Sigmoid colon (tissue), 7 donors: ENCODE data around the gene SZT2. TPM values are rescaled to one million over a fixed set of nuclear protein-coding genes. Genes with fewer than 3 reads are reported as not detected.
A peak's percentile ranks its signal among the peaks of the same experiment; 100 is the strongest.

Experiments used
- DNase-seq: peaks from one replicate; pipeline ENCODE4 v3.0.0-alpha.2; 2019
- H3K27ac ChIP-seq, 4 donors: fragments of 200-600 bp; sonication (generic); one replicate each; pipeline ENCODE4 v1.5.1; 2016 to 2019; ENCODE audit warnings: mild to moderate bottlenecking in 1 of 4
- H3K27me3 ChIP-seq, 3 donors: fragments of 200-600 bp; sonication (generic); one replicate each; pipeline ENCODE4 v1.5.1; 2019; ENCODE audit warnings: mild to moderate bottlenecking in 1 of 3
- H3K36me3 ChIP-seq, 4 donors: fragments of 200-600 bp; sonication (generic); one replicate each; pipeline ENCODE4 v1.5.1; 2016 to 2019
- H3K4me1 ChIP-seq, 4 donors: fragments of 200-600 bp; sonication (generic); one replicate each; pipeline ENCODE4 v1.5.1; 2017 to 2019
- H3K4me3 ChIP-seq, 4 donors: fragments of 200-600 bp; sonication (generic); one replicate each; pipeline ENCODE4 v1.5.1; 2017 to 2019; ENCODE audit warnings: mild to moderate bottlenecking in 2 of 4, moderate library complexity in 1 of 4
- H3K9me3 ChIP-seq, 4 donors: fragments of 200-600 bp in 3 of 4; sonication (generic) in 3 of 4; one replicate each; pipeline versions ENCODE4 v1.5.1 to v1.6.1; 2013 to 2019
- EP300 ChIP-seq, 4 donors: sonication (generic); formaldehyde crosslinking; IDR thresholded peaks; one replicate each; pipeline ENCODE4 v1.6.1; 2017; ENCODE audit warnings: antibody characterized with exemption in 4 of 4
- POLR2A ChIP-seq, 2 donors: fragments of 450-650 bp; IDR thresholded peaks; one replicate each; pipeline ENCODE4 v1.6.1; 2016; ENCODE audit warnings: antibody characterized with exemption in 2 of 2, mild to moderate bottlenecking in 2 of 2, moderate library complexity in 2 of 2
- POLR2AphosphoS5 ChIP-seq, 4 donors: sonication (generic); formaldehyde crosslinking; IDR thresholded peaks; one replicate each; pipeline ENCODE4 v1.6.1; 2017; ENCODE audit warnings: antibody characterized with exemption in 4 of 4
- WGBS, 2 donors: extraction: QIAGEN DNeasy Blood & Tissue Kit; methylation state at CpG; one replicate each; pipeline ENCODE4 v1.1.7; 2013; 5-methylcytosine and 5-hydroxymethylcytosine counted together
- intact Hi-C: fragments of 100-400 bp; cut with DNase I; formaldehyde crosslinking; loops from one replicate; pipeline ENCODE4 v1.15.1; 2023
- polyA plus RNA-seq, 3 donors: library from polyadenylated mRNA; stranded (reverse); fragments of 200-250 nt; gene quantifications; one replicate each; pipeline ENCODE4 v1.2.3, GENCODE V29; 2013
- total RNA-seq, 4 donors: library from RNA; depleted of rRNA; stranded (reverse); fragments of >200 nt; gene quantifications; one replicate each; pipeline ENCODE4 v1.1.0, GENCODE V29; 2016
- TF ChIP-seq, protein P1 (sequence below), 4 experiments: fragments of 450-650 bp in 3 of 4; fragments of 200-600 bp in 1 of 4; IDR thresholded peaks; one replicate each; pipeline ENCODE4 v1.5.1; 2016 to 2019; ENCODE audit warnings: antibody characterized with exemption in 4 of 4, mild to moderate bottlenecking in 3 of 4, moderate library complexity in 2 of 4
- donor health status: healthy with polysubstance abuse.
- donor health status: Bipolar disorder and iron deficiency.
- donor health status: healthy.

The SZT2 gene
- total and polyA plus RNA-seq, 7 donors = 4.6 to 47.4 (median 19.3) TPM

DNA sequence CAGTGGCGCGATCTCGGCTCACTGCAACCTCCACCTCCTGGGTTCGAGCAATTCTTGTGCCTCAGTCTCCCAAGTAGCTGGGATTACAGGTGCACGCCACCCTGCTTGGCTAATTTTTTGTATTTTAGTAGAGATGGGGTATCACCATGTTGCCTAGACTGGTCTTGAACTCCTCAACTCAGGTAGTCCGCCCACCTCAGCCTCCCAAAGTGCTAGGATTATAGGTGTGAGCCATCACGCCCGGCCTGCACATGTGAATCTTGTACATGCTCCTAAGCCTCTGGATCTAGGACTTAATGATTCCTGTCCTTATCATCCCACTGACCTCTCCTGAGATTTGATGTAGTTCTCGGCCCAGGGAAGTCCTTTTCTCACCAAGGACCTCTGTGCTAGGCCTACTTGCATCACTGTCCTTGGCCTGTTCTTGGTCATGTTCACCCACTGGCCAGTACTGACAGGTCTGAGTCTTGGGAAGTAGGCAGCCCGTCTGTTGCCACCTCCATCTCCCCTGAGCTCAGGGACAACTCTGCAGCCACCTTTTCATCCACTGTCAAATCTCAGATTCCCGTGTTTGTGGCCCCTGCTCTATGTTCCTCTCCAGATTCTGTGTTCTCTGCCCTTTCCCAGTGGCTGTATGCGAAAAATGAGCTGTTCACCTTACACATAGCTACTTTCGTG lies 54.6 kb downstream of the SZT2 start:
- no peaks in the 10 kb centered on the region for H3K4me1 ChIP-seq
- DNase-seq = no peak
- H3K4me3 ChIP-seq = no peak overlapping the region
- H3K9me3 ChIP-seq = no peaks in the 10 kb centered on the region
- no peaks in the 10 kb centered on the region for H3K27me3 ChIP-seq
- TF ChIP-seq POLR2AphosphoS5 (IDR thresholded peaks at IDR 0.05) (no peak), EP300 (IDR thresholded peaks at IDR 0.05) (no peak), POLR2A (IDR thresholded peaks at IDR 0.05) (no peak)
- TF ChIP-seq, protein P1, sequence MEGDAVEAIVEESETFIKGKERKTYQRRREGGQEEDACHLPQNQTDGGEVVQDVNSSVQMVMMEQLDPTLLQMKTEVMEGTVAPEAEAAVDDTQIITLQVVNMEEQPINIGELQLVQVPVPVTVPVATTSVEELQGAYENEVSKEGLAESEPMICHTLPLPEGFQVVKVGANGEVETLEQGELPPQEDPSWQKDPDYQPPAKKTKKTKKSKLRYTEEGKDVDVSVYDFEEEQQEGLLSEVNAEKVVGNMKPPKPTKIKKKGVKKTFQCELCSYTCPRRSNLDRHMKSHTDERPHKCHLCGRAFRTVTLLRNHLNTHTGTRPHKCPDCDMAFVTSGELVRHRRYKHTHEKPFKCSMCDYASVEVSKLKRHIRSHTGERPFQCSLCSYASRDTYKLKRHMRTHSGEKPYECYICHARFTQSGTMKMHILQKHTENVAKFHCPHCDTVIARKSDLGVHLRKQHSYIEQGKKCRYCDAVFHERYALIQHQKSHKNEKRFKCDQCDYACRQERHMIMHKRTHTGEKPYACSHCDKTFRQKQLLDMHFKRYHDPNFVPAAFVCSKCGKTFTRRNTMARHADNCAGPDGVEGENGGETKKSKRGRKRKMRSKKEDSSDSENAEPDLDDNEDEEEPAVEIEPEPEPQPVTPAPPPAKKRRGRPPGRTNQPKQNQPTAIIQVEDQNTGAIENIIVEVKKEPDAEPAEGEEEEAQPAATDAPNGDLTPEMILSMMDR (IDR thresholded peaks at IDR 0.05) = no peak
- 91 to 94% methylated on average over 13 of the region's 13 CpGs for WGBS, 2 donors
- no peak overlapping the region for H3K27ac ChIP-seq
- intact Hi-C loops = no loop called here
- H3K36me3 ChIP-seq = peaks cover 60 to 100% (median 71%) of the 10 kb centered on the region in 4 donors

DNA sequence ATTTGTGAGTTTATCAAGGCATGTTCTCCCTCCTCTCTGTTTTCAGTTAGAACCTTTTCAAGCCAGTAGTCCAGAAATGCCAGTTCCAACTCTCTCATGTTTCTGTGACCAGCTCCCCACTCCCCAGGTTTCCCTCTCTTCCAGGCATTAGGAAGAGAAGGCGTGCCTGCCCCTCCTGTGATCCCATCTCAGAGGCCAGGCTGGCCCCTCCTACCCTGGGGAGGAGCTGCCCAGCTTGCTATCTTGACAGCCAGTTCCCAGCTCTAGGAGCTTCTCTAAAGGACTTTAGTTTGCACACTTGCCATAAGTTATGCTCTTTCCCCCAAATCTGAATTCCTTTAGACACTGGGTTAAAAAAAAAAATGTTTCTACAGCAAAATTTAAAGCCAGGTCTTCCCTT lies 55.1 kb downstream of the SZT2 start:
- H3K4me3 ChIP-seq = no peak overlapping the region
- no peaks in the 10 kb centered on the region for H3K27me3 ChIP-seq
- no peaks in the 10 kb centered on the region for H3K4me1 ChIP-seq
- TF ChIP-seq, protein P1 (IDR thresholded peaks at IDR 0.05) = no peak
- no peak for TF ChIP-seq POLR2AphosphoS5 (IDR thresholded peaks at IDR 0.05)
- no peak for TF ChIP-seq POLR2A (IDR thresholded peaks at IDR 0.05)
- 26 to 67% methylated on average over 1 of the region's 1 CpG for WGBS, 2 donors
- H3K36me3 ChIP-seq = peaks cover 62 to 100% (median 69%) of the 10 kb centered on the region in 4 donors
- DNase-seq = no peak
- no peak overlapping the region for H3K27ac ChIP-seq
- no peaks in the 10 kb centered on the region for H3K9me3 ChIP-seq
- intact Hi-C loops = no loop called here

DNA sequence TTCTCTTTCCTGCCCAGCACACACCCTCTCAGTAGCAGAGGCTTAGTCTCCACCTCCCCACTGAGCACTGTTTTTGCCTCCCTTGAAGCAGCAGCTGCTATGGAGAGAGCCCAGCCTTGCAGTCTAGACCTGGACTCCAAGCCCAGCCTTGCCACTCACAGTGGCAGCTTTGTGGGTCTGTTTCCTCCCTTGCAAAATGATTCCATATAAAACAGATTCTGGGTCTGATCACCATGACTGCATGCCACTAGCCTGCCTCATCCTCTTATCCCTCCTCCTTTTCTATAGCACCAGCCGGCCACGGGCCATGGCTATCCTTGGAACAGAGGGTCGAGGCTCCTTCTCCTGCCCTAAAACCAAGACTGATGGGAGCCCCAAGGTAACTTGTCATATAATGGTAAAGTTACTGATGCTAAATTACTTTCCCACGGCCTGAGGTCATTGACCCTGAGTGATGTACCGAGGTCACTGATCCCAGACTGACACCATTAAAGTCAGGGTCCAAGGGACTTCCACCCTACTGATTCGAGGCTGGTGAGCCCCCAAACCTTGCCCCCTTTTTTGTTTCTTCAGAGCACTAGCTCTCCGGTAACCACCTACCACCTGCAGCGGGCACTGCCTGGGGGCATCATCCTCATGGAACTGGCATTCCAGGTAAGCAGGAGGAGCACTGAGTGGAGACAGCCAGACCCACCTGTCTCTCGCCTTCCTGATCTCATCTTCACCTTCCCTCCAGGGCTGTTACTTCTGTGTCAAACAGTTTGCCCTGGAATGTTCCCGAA lies 56.1 kb downstream of the SZT2 start:
- 92 to 93% methylated on average over 10 of the region's 10 CpGs for WGBS, 2 donors
- no peak for TF ChIP-seq POLR2AphosphoS5 (IDR thresholded peaks at IDR 0.05)
- no peak for TF ChIP-seq POLR2A (IDR thresholded peaks at IDR 0.05)
- no peak for TF ChIP-seq EP300 (IDR thresholded peaks at IDR 0.05)
- TF ChIP-seq, protein P1 (IDR thresholded peaks at IDR 0.05) = no peak
- Histone ChIP-seq H3K9me3 (no peaks in the 10 kb centered on the region), H3K27ac (no peak overlapping the region), H3K27me3 (no peaks in the 10 kb centered on the region), H3K4me1 (no peaks in the 10 kb centered on the region), H3K36me3 (peaks cover 54 to 100% (median 69%) of the 10 kb centered on the region in 4 donors), H3K4me3 (no peak overlapping the region)
- DNase-seq = no peak
- intact Hi-C loops = no loop called here

DNA sequence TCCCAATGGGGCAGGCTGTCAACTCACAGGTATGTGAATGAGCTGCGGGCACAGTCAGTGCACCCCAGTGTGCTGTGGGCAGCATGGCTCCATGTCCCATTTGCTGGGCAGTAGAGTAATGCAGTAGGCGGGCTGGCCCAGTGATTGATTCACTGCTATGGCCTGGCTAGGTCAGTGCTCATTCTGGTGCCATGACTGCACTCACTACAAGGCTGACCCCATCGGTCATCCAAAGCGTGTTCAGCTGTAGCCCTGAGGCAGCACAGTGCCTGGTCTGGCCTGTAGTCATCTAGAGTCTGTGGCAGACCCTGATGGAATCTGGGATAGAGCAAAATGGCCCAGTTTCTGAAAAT lies 56.7 kb downstream of the SZT2 start:
- Histone ChIP-seq H3K9me3 (no peaks in the 10 kb centered on the region), H3K36me3 (peaks cover 55 to 100% (median 72%) of the 10 kb centered on the region in 4 donors), H3K4me3 (no peak overlapping the region), H3K27me3 (no peaks in the 10 kb centered on the region), H3K4me1 (no peaks in the 10 kb centered on the region), H3K27ac (no peak overlapping the region)
- WGBS, 2 donors = 96% methylated on average over 4 of the region's 4 CpGs
- TF ChIP-seq POLR2A (IDR thresholded peaks at IDR 0.05) = no peak
- TF ChIP-seq, protein P1 (IDR thresholded peaks at IDR 0.05) = no peak
- no peak for TF ChIP-seq EP300 (IDR thresholded peaks at IDR 0.05)
- TF ChIP-seq POLR2AphosphoS5 (IDR thresholded peaks at IDR 0.05) = no peak
- intact Hi-C loops = no loop called here
- peak; percentile 46 for DNase-seq
